ENCODE results near the gene SYK.
"Not testable (repeated sequence)": the region's sequence is repeated elsewhere in the genome, so short reads cannot be mapped to it uniquely, and the experiment has no call there.

Gene SYK

GRCh38 chr9:90801241-90801972 lies at the start of gene SYK:
Gene SYK (plus strand): TSS chr9:90801819. CDS start chr9:90843899, 42,080 bp downstream.
- DNase-seq: no peak

- DNase-seq: peak; percentile 51
These were observed 45.9 kb upstream of the SYK start for GRCh38 chr9:90755514-90756371.

- DNase-seq: not testable (repeated sequence)
These were observed 41.0 kb upstream of the SYK start for GRCh38 chr9:90760577-90760976.

GRCh38 chr9:90766731-90767130 lies 34.9 kb upstream of the SYK start:
- no peak for DNase-seq

- DNase-seq: no peak
These were observed 34.0 kb upstream of the SYK start for GRCh38 chr9:90767523-90768100.

GRCh38 chr9:90770182-90770738 lies 31.4 kb upstream of the SYK start:
- DNase-seq: no peak

GRCh38 chr9:90770927-90771326 lies 30.7 kb upstream of the SYK start:
- no peak for DNase-seq

- DNase-seq: no peak
These were observed 29.2 kb upstream of the SYK start for GRCh38 chr9:90772386-90772785.

GRCh38 chr9:90773617-90774016 lies 28.0 kb upstream of the SYK start:
- no peak for DNase-seq

- no peak for DNase-seq
These were observed 27.5 kb upstream of the SYK start for GRCh38 chr9:90774071-90774470.

- no peak for DNase-seq
These were observed 26.9 kb upstream of the SYK start for GRCh38 chr9:90774682-90775081.

GRCh38 chr9:90775657-90776056 lies 26.0 kb upstream of the SYK start:
- no peak for DNase-seq

- DNase-seq: no peak
These were observed 22.9 kb upstream of the SYK start for GRCh38 chr9:90778746-90779145.

GRCh38 chr9:90783552-90783951 lies 18.1 kb upstream of the SYK start:
- DNase-seq: no peak

- DNase-seq: no peak
These were observed 17.7 kb upstream of the SYK start for GRCh38 chr9:90783964-90784363.

GRCh38 chr9:90787771-90788460 lies 13.7 kb upstream of the SYK start:
- DNase-seq: no peak

GRCh38 chr9:90788527-90788926 lies 13.1 kb upstream of the SYK start:
- not testable (repeated sequence) for DNase-seq

- DNase-seq: no peak
These were observed 12.2 kb upstream of the SYK start for GRCh38 chr9:90789408-90789807.

GRCh38 chr9:90789862-90790261 lies 11.8 kb upstream of the SYK start:
- DNase-seq: no peak

GRCh38 chr9:90793024-90793423 lies 8.6 kb upstream of the SYK start:
- DNase-seq: not testable (repeated sequence)

GRCh38 chr9:90793729-90794128 lies 7.9 kb upstream of the SYK start:
- DNase-seq: no peak

- DNase-seq: no peak
These were observed 6.5 kb upstream of the SYK start for GRCh38 chr9:90795084-90795483.

GRCh38 chr9:90795871-90796317 lies 5.7 kb upstream of the SYK start:
- peak; percentile 13 for DNase-seq

All from CD4-positive, alpha-beta T cell treated with Interleukin-12 subunit alpha and Interleukin-12 subunit beta, for 1 hour (primary cell).